HepG2 (cell line): ENCODE measurements around the gene SLC17A8. TPM values are rescaled to one million over a fixed set of nuclear protein-coding genes. Genes with fewer than 3 reads are reported as not detected.

ENCODE experiments used
- ATRX ChIP-seq: sonication (generic); formaldehyde crosslinking; IDR thresholded peaks from 2 replicates; pipeline ENCODE4 v1.4.0; 2020; ENCODE audit warnings: missing genetic modification reagents, borderline replicate concordance
- GATAD2A ChIP-seq: IDR thresholded peaks from 2 replicates; pipeline ENCODE4 v1.6.1; 2016
- HNF1A ChIP-seq, 2 experiments: sonication (generic) in 1 of 2; formaldehyde crosslinking in 1 of 2; IDR thresholded peaks; 2 replicates each; pipeline versions ENCODE4 v1.4.0 to v1.6.1; 2016 to 2020; ENCODE audit warnings: borderline replicate concordance in 1 of 2, low read depth in 1 of 2, mild to moderate bottlenecking in 1 of 2, missing genetic modification reagents in 1 of 2
- HNF1B ChIP-seq: sonication (generic); formaldehyde crosslinking; IDR thresholded peaks from 2 replicates; pipeline ENCODE4 v1.5.1; 2020; ENCODE audit warnings: mild to moderate bottlenecking, moderate library complexity, missing genetic modification reagents
- MAF1 ChIP-seq: sonication (generic); formaldehyde crosslinking; IDR thresholded peaks from 2 replicates; pipeline ENCODE4 v1.5.0; 2020; ENCODE audit warnings: missing genetic modification reagents, borderline replicate concordance
- MEF2D ChIP-seq: sonication (generic); formaldehyde crosslinking; IDR thresholded peaks from 2 replicates; pipeline ENCODE4 v1.5.1; 2020; ENCODE audit warnings: mild to moderate bottlenecking, missing genetic modification reagents
- MZF1 ChIP-seq: sonication (generic); formaldehyde crosslinking; IDR thresholded peaks from 2 replicates; pipeline ENCODE4 v1.8.1; 2023; ENCODE audit warnings: mild to moderate bottlenecking, missing genetic modification reagents, borderline replicate concordance
- SMAD3 ChIP-seq: sonication (generic); formaldehyde crosslinking; IDR thresholded peaks from 2 replicates; pipeline ENCODE4 v1.4.0; 2020; ENCODE audit warnings: missing genetic modification reagents
- SOX13 ChIP-seq, 3 experiments: fragments of 450-650 bp in 1 of 3; sonication (generic) in 1 of 3; formaldehyde crosslinking in 1 of 3; IDR thresholded peaks in 2 of 3; conservative IDR thresholded peaks in 1 of 3; 2 replicates each; pipeline versions ENCODE4 v1.5.0 to v1.6.1; 2016 to 2020; ENCODE audit warnings: antibody characterized with exemption in 1 of 3, mild to moderate bottlenecking in 1 of 3, missing compliant biosample characterization in 1 of 3, missing genetic modification reagents in 1 of 3, moderate library complexity in 1 of 3
- ZBTB25 ChIP-seq: IDR thresholded peaks from 2 replicates; pipeline ENCODE4 v1.6.1; 2018; ENCODE audit warnings: missing genetic modification reagents
- ZBTB46 ChIP-seq: sonication (generic); formaldehyde crosslinking; IDR thresholded peaks from 2 replicates; pipeline ENCODE4 v1.4.0; 2020; ENCODE audit warnings: mild to moderate bottlenecking, missing genetic modification reagents, borderline replicate concordance
- ZEB1 ChIP-seq: IDR thresholded peaks from 2 replicates; pipeline ENCODE4 v1.6.1; 2012; ENCODE audit warnings: mild to moderate bottlenecking, low read depth, inconsistent platforms; ENCODE audit not compliant: insufficient replicate concordance
- ZNF10 ChIP-seq: sonication (generic); formaldehyde crosslinking; IDR thresholded peaks from 2 replicates; pipeline ENCODE4 v1.4.0; 2020; ENCODE audit warnings: mild to moderate bottlenecking, low read depth, missing genetic modification reagents, borderline replicate concordance
- ZNF577 ChIP-seq: sonication (generic); formaldehyde crosslinking; IDR thresholded peaks from 2 replicates; pipeline ENCODE4 v1.4.0; 2020; ENCODE audit warnings: mild to moderate bottlenecking, low read depth, missing genetic modification reagents, borderline replicate concordance
- ZNF746 ChIP-seq: sonication (generic); formaldehyde crosslinking; IDR thresholded peaks from 2 replicates; pipeline ENCODE4 v1.8.0; 2022; ENCODE audit warnings: mild to moderate bottlenecking, missing genetic modification reagents
- polyA plus RNA-seq, 8 experiments: library from polyadenylated mRNA; depleted of rRNA in 3 of 8; stranded (reverse) in 7 of 8; unstranded in 1 of 8; fragments of >200 nt; fragmentation: Illumina TruSeq in 4 of 8; extraction: Trizol in 4 of 8; gene quantifications; 2 replicates each; pipeline versions ENCODE4 v1.2.1 to v1.2.3, GENCODE V29; 2011 to 2016; ENCODE audit warnings: low read depth in 4 of 8, missing spikeins in 1 of 8, mixed read lengths in 1 of 8; ENCODE audit not compliant: insufficient read depth in 1 of 8
- total RNA-seq, 5 experiments: library from RNA; depleted of rRNA; stranded (reverse); fragments of >200 nt; fragmentation: Illumina TruSeq; extraction: Trizol; gene quantifications; 2 replicates each; pipeline ENCODE4 v1.2.3, GENCODE V29; 2016; ENCODE audit warnings: low read depth in 1 of 5

The SLC17A8 gene
- total and polyA plus RNA-seq, 2 of the 13 experiments (the other 11 are each of a cell fraction or from before 2014, with no cell fraction given): 0.07 to 0.15 TPM

- TF ChIP-seq SOX13 (IDR thresholded peaks at IDR 0.05) (no peak), SOX13 (CRISPR knock-in tag; conservative IDR thresholded peaks at IDR 0.05 in 1 of 2, IDR thresholded peaks at IDR 0.05 in 1 of 2) (0 out of 4 replicates have a peak, but pooled peaks of 1 of the 2 experiments have one; percentile 11), HNF1B (CRISPR knock-in tag) (0 out of 2 replicates have a peak, but pooled peaks have one; percentile 45), MAF1 (CRISPR knock-in tag) (no peak), MZF1 (no peak), ZNF577 (CRISPR knock-in tag) (no peak), ATRX (CRISPR knock-in tag) (no peak), HNF1A (IDR thresholded peaks at IDR 0.05; ENCODE audit: low read depth) (no peak), HNF1A (CRISPR knock-in tag; IDR thresholded peaks at IDR 0.05; ENCODE audit: borderline replicate concordance) (no peak), ZNF746 (CRISPR knock-in tag) (no peak), ZBTB46 (CRISPR knock-in tag) (no peak), ZEB1 (no peak), ZNF10 (CRISPR knock-in tag) (no peak), ZBTB25 (CRISPR knock-in tag) (peak; percentile 80; the same call in 1 of the 2 replicates), MEF2D (no peak), SMAD3 (CRISPR knock-in tag) (0 out of 2 replicates have a peak, but pooled peaks have one; percentile 39), GATAD2A (CRISPR knock-in tag) (0 out of 2 replicates have a peak, but pooled peaks have one; percentile 28)
Observed at GRCh38 chr12:100404769-100405407, 48.0 kb downstream of the SLC17A8 start (continued).
